Muscle of back (tissue), 13 donors: ENCODE results near the gene HDGFL2. TPM values are rescaled to one million over a fixed set of nuclear protein-coding genes. Genes with fewer than 3 reads are reported as not detected.

Experiments used
- DNase-seq, 3 donors: peaks; one replicate each; pipeline versions ENCODE4 v3.0.0 to v3.0.0-alpha.2; 2013
- long read RNA-seq, 9 donors: transcript quantifications; one replicate each; lab custom pipeline, GENCODE V29; 2026
- polyA plus RNA-seq, 10 donors: library from polyadenylated mRNA; unstranded; fragments of 120-200 nt; gene quantifications; one replicate each; pipeline ENCODE4 v1.2.1, GENCODE V29; 2013; ENCODE audit not compliant: insufficient read length in 10 of 10

The HDGFL2 gene
- polyA plus RNA-seq: 10 to 100 TPM; 47.3 to 91.9 (median 57.4) TPM
- long read RNA-seq, donor 1, transcript HDGFL2-208 (16 exons, 2,281 nt): major isoform, 10 of 33 reads
- long read RNA-seq, donor 1, transcript HDGFL2-210 (16 exons, 2,255 nt): minor isoform, 5 of 33 reads
- long read RNA-seq, donor 1, partial matches to known transcripts: 18 of 33 reads
- long read RNA-seq, donor 1, other reads (novel, unspliced or antisense): 0 of 33 reads
- long read RNA-seq, donor 2, transcript HDGFL2-208 (16 exons, 2,281 nt): major isoform, 7 of 9 reads
- long read RNA-seq, donor 2, partial matches to known transcripts: 0 of 9 reads
- long read RNA-seq, donor 2, other reads (novel, unspliced or antisense): 0 of 9 reads
- long read RNA-seq, donor 3: 0 reads
- long read RNA-seq, donor 4, transcript HDGFL2-208 (16 exons, 2,281 nt): major isoform, 5 of 9 reads
- long read RNA-seq, donor 4, partial matches to known transcripts: 0 of 9 reads
- long read RNA-seq, donor 4, other reads (novel, unspliced or antisense): 0 of 9 reads
- long read RNA-seq, donor 5, partial matches to known transcripts: 18 of 18 reads
- long read RNA-seq, donor 5, other reads (novel, unspliced or antisense): 0 of 18 reads
- long read RNA-seq, donor 6, transcript HDGFL2-208 (16 exons, 2,281 nt): major isoform, 7 of 27 reads
- long read RNA-seq, donor 6, partial matches to known transcripts: 19 of 27 reads
- long read RNA-seq, donor 6, other reads (novel, unspliced or antisense): 0 of 27 reads
- long read RNA-seq, donor 7, transcript HDGFL2-208 (16 exons, 2,281 nt): major isoform, 10 of 17 reads
- long read RNA-seq, donor 7, partial matches to known transcripts: 5 of 17 reads
- long read RNA-seq, donor 7, other reads (novel, unspliced or antisense): 0 of 17 reads
- long read RNA-seq, donor 8, partial matches to known transcripts: 5 of 9 reads
- long read RNA-seq, donor 8, other reads (novel, unspliced or antisense): 0 of 9 reads
- long read RNA-seq, donor 9: 0 reads

DNA sequence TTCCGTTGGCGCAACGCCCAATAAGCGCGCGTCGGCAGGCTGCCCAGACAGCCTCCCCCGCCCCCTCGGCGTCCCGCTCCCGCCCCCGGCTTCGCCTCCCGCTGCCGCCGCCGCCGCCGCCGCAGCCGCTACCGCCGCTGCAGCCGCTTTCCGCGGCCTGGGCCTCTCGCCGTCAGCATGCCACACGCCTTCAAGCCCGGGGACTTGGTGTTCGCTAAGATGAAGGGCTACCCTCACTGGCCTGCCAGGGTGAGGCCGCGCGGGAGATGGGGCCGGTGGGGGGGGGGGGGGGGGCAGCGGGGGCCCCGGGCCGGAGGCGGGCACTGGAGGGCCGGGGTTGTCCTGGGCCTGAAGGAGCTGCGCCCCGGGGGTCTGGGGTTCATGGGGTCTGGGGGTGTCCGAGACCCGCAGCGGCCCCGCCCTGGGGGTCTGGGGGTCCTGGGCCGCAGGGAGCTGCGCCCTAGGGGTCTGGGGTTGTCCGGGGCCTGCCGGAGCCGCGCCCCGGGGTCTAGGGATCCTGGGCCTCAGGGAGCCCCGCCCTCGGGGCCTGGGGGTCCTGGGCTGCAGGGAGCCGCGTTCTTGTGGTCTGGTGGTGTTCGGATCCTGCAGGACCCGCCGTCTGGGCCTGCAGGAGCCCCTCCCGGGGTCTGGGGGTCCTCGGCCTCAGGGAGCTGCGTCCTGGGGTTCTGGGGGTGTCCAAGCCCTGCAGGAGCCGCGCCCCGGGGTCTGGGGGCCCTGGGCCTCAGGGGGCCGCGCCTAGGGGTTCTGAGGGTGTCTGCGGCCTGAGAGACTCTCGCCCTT is at the start of gene HDGFL2:
HDGFL2 (plus strand) TSS at position 124 of the 801 bp plus-strand sequence; CDS start at position 178, 54 bp downstream.
- no peak for DNase-seq

DNA sequence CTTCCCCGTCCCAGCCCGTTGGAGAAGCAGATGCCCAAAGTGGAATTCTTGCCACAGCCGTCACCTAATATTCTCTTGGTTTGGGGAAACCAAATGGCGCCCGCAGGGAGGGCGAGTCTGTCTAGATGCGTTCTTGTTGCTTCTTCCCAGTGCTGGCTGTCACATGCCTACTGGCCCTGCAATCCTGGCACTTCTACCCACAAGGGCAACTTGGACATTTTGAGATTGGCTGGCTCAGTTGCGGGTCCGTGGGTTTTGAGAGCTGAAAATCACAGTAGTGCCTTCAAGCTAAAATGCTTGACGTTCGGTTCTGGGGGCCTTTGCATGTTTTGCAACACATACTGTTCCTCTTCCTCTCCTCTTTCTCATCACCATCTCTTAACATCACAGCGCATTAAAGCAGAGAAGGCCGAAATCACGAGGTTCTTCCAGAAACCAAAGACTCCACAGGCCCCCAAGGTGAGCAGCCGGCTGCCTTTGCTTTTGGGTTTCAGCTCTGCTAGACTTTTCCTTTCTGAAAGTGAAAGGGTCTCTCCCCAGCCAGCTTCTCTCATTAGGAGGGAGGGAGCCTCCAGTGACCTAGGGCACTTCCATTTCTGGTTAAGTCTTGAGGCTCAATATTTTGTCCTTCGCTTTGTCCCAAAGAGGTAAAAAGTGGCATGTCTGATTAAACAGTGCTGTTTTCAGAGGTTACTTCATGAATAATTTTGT is 48.5 kb upstream of the HDGFL2 start:
- DNase-seq: no peak

DNA sequence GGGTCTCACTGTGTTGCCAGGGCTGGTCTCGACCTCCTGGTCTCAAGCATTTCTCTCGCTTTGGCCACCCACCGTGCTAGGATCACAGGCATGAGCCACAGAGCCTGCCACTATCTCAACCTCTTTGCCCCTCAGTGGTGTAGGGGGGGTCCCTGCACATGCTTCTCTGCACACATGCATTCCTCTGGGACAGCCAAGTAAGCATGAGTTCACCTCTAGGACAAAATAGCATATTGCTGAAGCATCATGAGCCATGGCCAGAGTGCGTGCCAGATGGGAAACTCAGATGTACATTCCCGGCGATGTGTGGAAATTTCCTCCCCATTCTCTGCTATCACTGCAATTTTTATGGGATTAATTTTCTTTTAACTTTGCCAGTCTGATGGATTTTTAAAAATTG is 46.6 kb upstream of the HDGFL2 start:
- DNase-seq: peak in 2 of 3 donors; percentile 22 to 79

DNA sequence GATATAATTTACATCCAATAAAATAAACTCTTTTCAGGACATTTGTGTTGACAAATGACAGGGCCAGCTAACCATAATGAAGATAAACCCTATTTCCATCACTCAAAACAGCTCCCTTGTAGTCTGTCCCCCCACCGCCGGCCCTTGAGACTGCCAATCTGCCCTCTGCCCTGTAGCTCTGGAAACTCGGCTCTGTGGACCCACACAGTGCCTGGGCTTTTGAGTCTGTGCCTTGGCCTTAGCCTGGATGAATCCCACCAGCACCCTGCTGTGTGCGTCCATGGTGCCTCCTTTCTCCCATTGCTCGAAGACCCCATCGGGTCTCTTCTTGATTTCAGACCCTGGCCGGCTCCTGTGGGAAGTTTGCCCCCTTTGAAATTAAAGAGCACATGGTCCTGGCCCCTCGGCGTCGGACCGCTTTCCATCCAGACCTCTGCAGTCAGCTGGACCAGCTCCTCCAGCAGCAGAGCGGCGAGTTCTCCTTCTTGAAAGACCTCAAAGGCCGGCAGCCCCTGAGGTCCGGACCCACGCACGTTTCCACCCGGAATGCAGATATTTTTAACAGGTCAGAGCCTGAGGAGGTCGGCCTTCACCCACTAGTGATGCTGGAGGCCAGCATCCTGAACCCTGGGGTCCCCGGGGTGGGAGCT is 43.6 kb upstream of the HDGFL2 start:
- DNase-seq: no peak

DNA sequence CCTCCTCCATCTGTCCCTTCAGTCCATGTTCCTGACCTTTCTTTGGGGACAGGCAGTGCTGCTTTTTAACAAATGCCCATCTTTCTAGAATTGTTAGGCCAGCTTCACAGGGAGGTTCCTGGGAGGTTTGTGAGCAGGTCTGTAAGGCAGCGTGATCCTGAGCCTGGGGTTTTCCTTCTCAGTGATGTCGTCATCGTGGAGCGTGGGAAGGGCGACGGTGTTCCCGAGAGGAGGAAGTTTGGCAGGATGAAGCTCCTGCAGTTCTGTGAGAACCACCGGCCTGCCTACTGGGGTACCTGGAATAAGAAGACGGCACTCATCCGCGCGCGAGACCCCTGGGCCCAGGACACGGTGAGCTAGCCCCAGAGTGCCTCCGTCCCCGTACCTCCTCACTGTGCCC is 42.8 kb upstream of the HDGFL2 start:
- no peak for DNase-seq

DNA sequence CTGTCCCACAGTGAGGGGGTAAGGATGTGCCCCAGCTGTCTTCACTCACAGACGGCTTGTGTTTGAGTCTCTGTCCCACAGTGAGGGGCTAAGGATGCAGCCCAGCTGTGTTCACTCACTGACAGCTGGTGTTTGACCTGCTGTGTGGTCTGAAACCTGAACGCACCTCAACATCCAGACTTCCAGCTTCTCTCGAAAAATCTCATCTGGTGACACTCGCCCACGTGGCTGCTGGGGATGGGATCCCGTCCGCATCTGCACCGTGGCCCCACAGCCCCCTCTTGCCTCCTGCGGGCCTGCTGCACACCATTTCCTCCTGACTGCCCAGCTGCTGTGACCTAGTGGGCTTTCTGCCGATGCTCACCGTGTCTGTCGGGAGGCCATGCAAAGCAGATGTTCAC is 42.3 kb upstream of the HDGFL2 start:
- peak in 1 of 3 donors; percentile 59 for DNase-seq

DNA sequence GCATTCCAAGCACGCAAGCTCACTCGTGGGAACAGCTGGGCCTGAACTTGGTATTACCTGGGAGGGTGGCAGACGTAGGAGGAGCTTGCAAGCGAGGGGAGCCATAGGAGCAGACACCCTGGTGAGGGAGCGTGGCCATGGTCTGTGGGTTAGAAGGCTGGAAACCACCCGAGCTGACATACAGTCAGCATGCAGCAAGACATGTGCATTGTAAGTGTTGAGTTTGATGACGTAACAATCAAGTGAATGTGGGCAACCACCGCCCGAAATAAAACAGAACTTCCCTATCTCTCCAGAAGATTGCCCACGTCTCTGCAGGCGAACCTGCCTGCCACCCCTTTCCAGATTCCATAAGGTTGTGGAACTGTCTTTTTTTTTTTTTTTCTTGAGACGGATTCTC is 41.3 kb upstream of the HDGFL2 start:
- DNase-seq: no peak

DNA sequence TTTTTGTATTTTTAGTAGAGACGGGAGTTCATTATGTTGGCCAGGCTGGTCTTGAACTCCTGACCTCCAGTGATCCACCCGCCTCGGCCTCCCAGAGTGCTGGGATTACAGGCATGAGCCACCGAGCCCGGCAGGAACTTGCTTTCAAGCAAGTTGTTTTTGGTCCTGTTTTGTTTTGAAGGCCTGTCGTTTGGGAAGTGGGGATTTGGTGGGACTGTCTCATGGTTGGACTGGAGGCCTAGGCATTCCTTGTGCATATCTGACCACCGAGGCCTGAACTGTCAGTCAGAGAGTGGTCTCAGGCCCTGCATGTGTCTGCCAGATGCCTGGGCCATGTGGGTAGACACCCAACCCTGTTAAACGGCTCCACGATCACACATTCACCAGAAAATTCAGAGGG is 40.8 kb upstream of the HDGFL2 start:
- no peak for DNase-seq

DNA sequence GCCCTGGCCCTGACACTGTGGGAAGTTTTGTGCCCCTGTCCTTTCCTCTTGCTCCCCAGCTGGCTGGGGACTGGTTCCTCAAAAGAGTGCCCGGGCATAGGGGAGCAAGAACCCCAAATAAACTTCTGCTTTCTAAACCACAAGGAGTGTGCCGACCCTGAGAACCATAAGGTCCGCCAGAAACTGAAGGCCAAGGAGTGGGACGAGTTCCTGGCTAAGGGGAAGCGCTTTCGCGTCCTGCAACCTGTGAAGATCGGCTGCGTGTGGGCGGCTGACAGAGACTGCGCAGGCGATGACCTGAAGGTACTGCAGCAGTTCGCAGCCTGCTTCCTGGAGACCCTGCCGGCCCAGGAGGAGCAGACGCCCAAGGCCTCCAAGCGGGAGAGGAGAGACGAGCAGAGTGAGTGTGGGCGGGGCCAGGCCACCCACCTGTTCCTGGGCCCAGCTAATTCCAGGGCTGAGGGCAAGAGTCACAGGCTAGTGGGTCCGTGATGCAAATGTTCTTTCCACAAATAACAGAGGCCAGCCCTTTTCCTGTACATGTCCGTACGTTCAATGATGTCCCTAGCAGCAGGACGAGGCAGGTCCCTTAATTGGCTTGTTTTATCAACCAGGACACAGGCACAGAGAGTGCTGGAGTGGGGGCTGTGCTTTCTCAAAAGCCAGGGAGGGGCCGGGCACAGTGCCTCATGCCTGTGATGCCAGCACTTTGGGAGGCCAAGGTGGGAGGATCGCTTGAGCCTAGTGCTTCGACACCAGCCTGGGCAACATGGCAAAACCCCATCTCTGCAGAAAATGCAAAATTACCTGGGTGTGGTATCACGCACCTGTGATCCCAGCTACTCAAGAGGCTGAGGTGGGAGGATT is 40.1 kb upstream of the HDGFL2 start:
- peak in 1 of 3 donors; percentile 26 for DNase-seq

DNA sequence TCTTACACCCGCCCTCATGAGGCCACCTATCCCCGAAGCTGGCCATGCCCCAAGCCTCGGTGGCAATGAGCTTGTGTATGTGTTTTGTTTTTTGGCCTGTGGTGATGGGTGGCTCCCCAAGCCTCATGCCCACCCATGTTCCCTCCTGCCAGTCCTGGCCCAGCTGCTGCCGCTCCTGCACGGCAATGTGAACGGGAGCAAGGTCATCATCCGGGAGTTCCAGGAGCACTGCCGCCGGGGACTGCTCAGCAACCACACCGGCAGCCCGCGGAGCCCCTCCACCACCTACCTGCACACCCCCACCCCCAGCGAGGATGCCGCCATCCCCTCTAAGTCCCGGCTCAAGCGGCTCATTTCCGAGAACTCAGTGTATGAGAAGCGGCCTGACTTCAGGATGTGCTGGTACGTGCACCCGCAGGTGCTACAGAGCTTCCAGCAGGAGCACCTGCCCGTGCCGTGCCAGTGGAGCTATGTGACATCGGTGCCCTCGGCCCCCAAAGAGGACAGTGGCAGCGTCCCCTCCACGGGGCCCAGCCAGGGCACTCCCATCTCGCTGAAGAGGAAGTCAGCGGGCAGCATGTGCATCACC is 39.1 kb upstream of the HDGFL2 start:
- DNase-seq: no peak

DNA sequence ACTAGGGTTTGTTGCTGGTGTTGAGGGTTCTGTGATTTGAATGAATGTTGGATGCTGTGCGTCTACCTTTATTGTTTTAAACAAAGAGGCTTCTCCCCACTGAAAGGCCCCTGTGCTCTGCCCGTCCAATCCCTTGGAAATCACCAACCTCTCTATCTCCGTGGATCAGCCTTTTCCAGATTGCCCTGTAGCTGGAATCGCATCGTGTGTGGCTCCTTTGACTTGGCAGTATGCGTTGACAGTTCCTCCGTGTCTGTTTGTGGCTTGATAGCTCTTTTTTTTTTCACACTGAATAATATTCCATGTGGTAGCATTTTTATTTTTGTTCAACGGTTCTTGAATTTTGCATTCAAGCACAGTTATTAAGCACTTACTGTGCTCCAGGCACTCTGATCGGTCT is 37.7 kb upstream of the HDGFL2 start:
- DNase-seq: no peak

DNA sequence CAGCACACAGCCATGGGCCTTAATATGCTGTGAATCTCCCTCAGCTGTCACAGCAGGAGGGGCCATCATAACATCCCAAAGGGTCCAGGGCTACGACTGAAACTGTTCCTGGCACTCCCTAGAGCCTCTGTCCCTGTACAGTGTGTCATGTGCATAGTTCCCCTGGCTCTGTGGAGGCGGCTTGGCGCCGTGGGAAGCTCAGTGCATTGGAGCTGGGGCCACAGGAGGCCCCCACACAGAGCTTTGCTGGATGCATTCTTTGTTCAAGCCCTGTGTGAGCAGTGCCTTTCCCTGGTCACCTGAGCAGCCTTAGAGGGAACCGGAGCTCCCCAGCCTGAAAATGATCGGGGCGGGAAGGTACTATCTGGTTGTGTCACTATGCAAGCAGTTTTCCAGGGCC is 35.9 kb upstream of the HDGFL2 start:
- DNase-seq: no peak

DNA sequence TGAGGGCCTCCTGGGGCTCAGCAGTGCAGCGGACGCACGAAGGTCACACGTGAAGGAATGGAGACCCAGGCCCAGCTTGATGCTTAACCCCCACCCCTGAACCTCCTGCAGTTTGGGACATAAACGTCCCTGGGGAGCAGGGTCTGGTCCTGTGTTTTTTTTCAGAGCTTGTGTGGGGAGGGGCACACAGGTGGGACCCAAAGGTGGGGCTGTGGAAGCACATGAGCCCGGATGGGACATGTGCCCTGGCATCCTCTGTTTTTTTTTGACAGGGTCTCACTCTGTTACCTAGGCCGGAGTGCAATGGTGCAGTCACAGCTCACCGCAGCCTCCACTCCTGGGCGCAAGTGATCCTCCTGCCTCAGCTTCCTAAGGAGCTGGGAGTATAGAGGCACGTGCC is 35.0 kb upstream of the HDGFL2 start:
- no peak for DNase-seq

DNA sequence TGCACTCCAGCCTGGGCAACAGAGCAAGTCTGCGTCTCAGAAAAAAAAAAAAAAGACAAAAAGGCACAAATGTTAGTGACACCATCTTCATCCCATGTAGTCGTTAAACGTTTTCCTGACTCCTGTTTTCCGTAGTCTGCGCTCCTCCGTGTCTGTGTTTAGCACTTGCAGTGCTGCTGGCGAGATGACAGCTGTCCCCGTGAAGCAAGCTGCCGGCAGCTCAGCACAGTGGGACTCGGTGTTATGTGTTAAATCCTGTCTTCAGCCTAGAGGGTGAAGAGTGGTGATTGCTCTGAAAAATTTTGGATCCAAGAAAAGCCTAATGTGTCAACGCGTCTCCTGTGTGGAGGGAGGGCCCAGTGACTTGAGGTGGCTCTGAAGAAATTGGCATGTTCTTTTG is 32.9 kb upstream of the HDGFL2 start:
- no peak for DNase-seq

DNA sequence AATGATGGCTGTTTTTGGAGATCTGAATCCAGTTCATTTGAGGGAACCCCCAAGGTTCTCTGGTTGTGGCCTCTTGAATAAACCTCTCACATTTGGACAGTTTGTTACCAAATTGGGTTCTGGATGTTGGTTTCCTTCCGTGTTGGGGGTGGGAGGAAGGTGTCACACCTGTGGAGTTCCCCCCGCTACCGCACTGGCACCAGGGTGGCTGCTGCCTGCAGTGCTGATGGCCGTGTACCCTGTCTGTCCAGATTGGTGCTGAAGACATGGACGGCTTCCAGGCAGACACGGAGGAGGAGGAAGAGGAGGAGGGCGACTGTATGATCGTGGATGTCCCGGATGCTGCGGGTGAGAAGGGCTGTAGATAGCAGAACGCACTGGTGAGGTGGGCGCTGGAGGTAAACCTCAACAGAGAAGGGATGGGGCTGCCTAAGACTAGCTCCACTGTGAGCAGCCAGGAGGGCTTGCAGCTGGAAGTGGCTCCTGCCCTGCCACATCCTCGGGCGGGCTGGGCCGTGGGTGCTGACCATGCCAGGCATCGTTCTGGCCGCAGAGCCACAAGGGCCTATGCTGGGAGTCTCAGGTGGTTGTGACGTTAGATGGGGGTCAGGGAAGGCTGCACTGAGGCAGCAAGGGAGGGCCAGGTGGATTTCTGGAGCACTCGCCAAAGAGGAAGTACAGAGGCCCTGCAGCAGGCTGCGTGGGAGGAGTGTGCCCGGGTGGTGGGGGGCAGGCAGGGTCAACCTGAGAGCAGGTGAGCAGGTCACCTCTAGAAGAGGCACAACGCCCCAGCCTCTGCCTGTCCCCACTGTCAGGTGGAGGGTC is 29.9 kb upstream of the HDGFL2 start:
- no peak for DNase-seq

DNA sequence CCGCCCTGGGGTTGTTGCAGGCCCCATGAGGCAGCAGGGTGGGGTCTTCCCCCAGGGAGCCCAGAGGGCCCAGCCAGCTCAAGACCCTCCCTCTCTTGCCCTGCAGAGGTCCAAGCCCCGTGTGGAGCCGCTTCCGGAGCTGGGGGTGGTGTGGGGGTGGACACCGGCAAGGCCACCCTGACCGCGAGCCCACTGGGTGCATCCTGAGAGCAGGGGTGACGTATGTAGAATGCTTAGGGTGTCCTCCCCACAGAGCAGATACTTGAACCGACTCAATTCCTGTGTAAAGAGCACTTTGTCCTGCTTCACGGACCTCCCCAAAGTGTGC is 29.3 kb upstream of the HDGFL2 start:
- no peak for DNase-seq

DNA sequence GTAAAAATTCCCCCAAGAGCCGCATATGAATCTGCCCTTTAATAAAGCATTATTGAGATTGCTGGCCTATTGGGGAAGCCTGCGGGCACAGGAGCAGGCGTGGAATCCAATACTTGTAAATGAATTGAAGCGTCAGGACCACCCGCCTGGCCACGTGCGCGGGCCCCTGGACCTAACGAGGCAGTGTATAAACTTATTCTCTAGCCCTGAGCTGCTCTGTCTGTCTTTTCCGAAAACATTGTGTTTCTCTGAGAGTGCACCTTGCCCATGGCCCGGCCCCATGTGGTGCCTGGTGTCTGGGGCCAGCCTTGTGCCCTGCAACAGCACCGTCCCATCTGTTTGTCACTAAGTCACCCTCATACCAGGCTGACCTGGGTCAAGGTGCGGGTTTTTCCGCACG is 28.9 kb upstream of the HDGFL2 start:
- no peak for DNase-seq

DNA sequence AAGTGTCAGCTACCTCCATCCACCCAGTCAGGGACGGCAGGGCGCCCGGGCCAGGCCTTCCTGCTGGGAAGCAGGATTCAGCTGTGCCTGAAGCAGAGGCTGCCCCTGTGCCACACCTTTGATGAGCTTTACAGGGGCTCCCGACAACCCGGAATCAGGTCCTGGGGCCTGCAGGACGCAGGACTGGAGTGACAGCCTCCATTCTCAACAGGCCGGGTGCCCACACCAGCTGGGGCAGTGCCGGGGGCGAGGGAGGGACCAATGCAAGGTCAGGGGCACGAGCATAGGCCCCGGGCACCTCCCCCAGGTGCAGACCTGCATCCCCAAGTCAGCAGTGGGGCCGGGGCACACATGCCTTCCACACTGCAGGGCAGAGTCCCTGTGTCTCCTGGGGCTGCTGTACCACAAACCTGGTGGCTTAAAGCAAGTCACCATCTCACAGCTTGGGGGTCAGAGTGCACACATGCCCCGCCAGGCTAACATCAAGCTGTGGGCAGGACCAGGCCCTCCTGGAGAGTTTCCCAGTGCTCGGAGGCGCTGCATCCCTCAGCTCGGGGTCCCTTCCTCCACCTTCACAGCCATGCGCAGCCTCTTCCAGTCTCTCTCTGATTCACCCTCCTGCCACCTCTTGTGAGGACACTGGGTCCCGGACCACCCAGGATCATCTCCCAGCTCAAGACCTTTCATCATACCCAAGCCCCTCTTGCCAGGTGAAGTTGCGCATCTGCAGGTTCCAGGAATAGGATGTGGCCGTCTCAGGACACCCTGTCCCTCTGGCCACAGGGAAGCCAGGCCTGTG is 27.9 kb upstream of the HDGFL2 start:
- no peak for DNase-seq
